GM19452 (cell line): ENCODE results near the gene AP3D1.

ENCODE experiments used
- ATAC-seq: cut with Tn5 transposase; IDR thresholded peaks from one replicate; pipeline ENCODE4 v1.9.1; 2021; ENCODE audit not compliant: unreplicated experiment

AP3D1 gene

GRCh38 chr19:2181633-2181997 lies 30.2 kb upstream of the AP3D1 start:
- ATAC-seq = no peak

- no peak for ATAC-seq
Measured at GRCh38 chr19:2180881-2181632, 29.7 kb upstream of the AP3D1 start.

- ATAC-seq = no peak
Measured at GRCh38 chr19:2180114-2180513, 28.7 kb upstream of the AP3D1 start.

- no peak for ATAC-seq
Measured at GRCh38 chr19:2179095-2179494, 27.7 kb upstream of the AP3D1 start.

GRCh38 chr19:2176337-2176994 lies 25.1 kb upstream of the AP3D1 start:
- no peak for ATAC-seq

GRCh38 chr19:2175742-2176141 lies 24.4 kb upstream of the AP3D1 start:
- ATAC-seq = no peak

- ATAC-seq = no peak
Measured at GRCh38 chr19:2173767-2174577, 22.6 kb upstream of the AP3D1 start.

- no peak for ATAC-seq
Measured at GRCh38 chr19:2173388-2173766, 22.0 kb upstream of the AP3D1 start.

- peak; percentile 46 for ATAC-seq
Measured at GRCh38 chr19:2171349-2172145, 20.2 kb upstream of the AP3D1 start.

- peak; percentile 8 for ATAC-seq
Measured at GRCh38 chr19:2170987-2171348, 19.6 kb upstream of the AP3D1 start.

- ATAC-seq = no peak
Measured at GRCh38 chr19:2170219-2170618, 18.9 kb upstream of the AP3D1 start.

GRCh38 chr19:2168619-2169424 lies 17.5 kb upstream of the AP3D1 start:
- peak; percentile 40 for ATAC-seq

GRCh38 chr19:2167896-2168618 lies 16.7 kb upstream of the AP3D1 start:
- peak; percentile 31 for ATAC-seq

- no peak for ATAC-seq
Measured at GRCh38 chr19:2166741-2167738, 15.7 kb upstream of the AP3D1 start.

- peak; percentile 17 for ATAC-seq
Measured at GRCh38 chr19:2164020-2164998, 12.9 kb upstream of the AP3D1 start.

- no peak for ATAC-seq
Measured at GRCh38 chr19:2160379-2160778, 9.0 kb upstream of the AP3D1 start.

GRCh38 chr19:2157452-2157851 lies 6.1 kb upstream of the AP3D1 start:
- no peak for ATAC-seq
